PFSK-1 (cell line): ENCODE measurements around the gene HHAT.

Source experiments
- FOXP2 ChIP-seq: optimal IDR thresholded peaks from 2 replicates; pipeline ENCODE3; 2011; ENCODE audit warnings: borderline replicate concordance, control low read depth, inconsistent platforms; ENCODE audit not compliant: insufficient read depth; ENCODE audit errors: extremely low read length, extremely low read depth
- POLR2AphosphoS5 ChIP-seq: IDR thresholded peaks from 2 replicates; pipeline ENCODE4 v1.6.1; 2012; ENCODE audit warnings: low read depth, mild to moderate bottlenecking, control low read depth, low read length, moderate library complexity
- SIN3A ChIP-seq: IDR thresholded peaks from 2 replicates; pipeline ENCODE4 v1.6.1; 2012; ENCODE audit warnings: mild to moderate bottlenecking, low read length, moderate library complexity, borderline replicate concordance; ENCODE audit not compliant: insufficient read depth
- TAF1 ChIP-seq: IDR thresholded peaks from 2 replicates; pipeline ENCODE4 v1.6.1; 2012; ENCODE audit warnings: low read length, control low read depth, borderline replicate concordance; ENCODE audit not compliant: insufficient read depth
- TF ChIP-seq, protein P1 (sequence below), 2 experiments: IDR thresholded peaks; 2 replicates each; pipeline versions ENCODE4 v1.6.1 to v1.8.0; 2011 to 2012; ENCODE audit warnings: low read depth in 2 of 2, low read length in 2 of 2, control low read depth in 1 of 2, inconsistent platforms in 1 of 2, mild to moderate bottlenecking in 1 of 2, moderate library complexity in 1 of 2; ENCODE audit not compliant: insufficient read depth in 1 of 2

DNA sequence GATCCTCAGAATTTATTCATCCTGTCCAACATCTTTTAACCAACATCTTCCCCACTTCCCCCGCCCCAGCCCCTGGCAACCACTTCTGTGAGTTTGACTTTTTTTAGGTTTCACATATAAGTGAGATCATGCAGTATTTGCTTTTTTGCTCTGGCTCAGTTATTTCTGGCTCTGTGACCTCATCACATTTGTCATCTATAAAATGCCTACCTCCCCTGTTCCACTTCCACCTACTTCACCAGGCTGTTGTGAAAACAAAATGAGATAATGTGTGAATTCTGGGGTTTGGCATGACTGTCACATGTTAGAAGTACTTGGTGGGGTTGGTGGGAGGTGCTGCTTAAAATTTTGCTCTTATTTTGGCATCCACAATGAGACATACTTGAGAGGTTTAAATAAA lies 18.4 kb downstream of the HHAT start:
- TF ChIP-seq POLR2AphosphoS5: no peak
- TF ChIP-seq FOXP2: no peak
- TF ChIP-seq TAF1: no peak
- TF ChIP-seq SIN3A: no peak
- TF ChIP-seq, protein P1, sequence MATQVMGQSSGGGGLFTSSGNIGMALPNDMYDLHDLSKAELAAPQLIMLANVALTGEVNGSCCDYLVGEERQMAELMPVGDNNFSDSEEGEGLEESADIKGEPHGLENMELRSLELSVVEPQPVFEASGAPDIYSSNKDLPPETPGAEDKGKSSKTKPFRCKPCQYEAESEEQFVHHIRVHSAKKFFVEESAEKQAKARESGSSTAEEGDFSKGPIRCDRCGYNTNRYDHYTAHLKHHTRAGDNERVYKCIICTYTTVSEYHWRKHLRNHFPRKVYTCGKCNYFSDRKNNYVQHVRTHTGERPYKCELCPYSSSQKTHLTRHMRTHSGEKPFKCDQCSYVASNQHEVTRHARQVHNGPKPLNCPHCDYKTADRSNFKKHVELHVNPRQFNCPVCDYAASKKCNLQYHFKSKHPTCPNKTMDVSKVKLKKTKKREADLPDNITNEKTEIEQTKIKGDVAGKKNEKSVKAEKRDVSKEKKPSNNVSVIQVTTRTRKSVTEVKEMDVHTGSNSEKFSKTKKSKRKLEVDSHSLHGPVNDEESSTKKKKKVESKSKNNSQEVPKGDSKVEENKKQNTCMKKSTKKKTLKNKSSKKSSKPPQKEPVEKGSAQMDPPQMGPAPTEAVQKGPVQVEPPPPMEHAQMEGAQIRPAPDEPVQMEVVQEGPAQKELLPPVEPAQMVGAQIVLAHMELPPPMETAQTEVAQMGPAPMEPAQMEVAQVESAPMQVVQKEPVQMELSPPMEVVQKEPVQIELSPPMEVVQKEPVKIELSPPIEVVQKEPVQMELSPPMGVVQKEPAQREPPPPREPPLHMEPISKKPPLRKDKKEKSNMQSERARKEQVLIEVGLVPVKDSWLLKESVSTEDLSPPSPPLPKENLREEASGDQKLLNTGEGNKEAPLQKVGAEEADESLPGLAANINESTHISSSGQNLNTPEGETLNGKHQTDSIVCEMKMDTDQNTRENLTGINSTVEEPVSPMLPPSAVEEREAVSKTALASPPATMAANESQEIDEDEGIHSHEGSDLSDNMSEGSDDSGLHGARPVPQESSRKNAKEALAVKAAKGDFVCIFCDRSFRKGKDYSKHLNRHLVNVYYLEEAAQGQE (IDR thresholded peaks at IDR 0.05; ENCODE audit: insufficient read depth in 1 of 2, low read depth in 2 of 2, low read length in 2 of 2): no peak
